Endometrial microvascular endothelial cells (primary cell): ENCODE results near the gene QDPR. TPM values are rescaled to one million over a fixed set of nuclear protein-coding genes. Genes with fewer than 3 reads are reported as not detected.

ENCODE experiments used
- in situ Hi-C: cut with HindIII; loops from 2 replicates; pipeline ENCODE4 v1.10.0; 2017; ENCODE audit warnings: low sequenced_read_pairs, low pct_unique_long_range_greater_than_20kb; ENCODE audit errors: inconsistent ontology term
- total RNA-seq: library from RNA; depleted of rRNA; stranded (reverse); fragments of >200 nt; gene quantifications from one replicate; pipeline ENCODE4 v1.2.3, GENCODE V29; 2015; ENCODE audit errors: inconsistent ontology term

The QDPR gene
- total RNA-seq, 1 donor from 2014 or later: 7.7 TPM

DNA sequence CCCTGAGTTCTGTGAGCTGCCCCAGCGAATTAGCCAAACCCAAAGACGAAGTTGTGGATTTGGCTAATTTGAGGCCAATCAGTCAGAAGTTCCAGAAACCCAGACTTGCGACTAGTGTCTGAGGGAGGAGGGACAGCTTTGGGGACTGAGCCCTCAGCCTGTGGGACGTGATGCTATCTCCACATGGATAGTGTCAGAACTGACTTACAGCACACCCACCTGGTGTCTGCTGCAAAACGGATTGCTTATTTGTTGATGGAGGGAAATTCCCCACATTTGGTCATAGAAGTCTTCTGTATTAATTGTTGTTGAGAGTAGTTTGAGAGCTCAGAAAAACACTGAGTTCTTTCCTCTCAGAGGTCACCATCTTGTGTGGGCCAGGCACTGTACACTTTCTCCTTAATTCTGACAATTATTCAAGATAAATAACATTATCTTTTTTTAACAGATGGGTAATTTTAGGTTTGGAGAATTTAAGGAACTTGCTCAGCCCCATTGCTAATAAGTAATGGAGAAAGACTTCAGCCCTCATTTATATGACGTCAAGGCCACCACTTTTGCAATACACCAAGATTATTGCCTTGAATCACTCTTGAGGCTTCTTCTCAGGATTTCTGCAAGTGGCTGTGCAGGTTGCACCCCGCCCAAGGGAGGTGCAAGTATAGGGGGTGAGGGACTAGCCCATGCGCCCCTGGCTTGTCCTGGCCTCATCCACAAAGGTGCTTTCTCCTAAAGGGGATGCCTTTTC, 19.8 kb upstream of the QDPR start:
- in situ Hi-C loops: no loop called here

DNA sequence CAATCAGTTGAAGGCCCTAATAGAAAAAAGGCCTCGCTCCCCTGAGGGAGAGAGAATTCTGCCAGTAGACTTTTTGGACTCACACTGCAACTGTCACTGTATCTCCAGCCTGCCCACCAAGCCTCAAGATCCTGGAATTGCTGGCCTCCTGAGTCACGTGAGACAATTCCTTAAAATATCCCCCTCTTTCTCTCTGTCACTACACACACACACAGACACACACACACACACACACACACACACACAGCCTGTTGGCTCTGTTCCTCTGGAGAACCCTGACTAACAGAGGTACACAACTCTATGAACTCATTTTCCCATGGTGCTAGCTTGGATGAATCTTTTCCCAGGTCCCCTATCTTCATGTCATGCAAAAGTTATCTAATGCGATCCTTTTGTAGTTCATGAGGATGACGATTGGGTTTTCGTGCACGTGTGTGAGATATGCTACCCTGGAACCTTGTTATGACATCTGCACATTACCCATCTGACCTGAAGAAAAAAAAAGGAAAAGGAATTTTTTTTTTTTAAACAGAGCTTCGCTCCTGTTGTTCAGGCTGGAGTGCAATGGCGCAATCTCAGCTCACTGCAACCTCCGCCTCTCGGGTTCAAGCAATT, 16.8 kb upstream of the QDPR start:
- in situ Hi-C loops: no loop called here

DNA sequence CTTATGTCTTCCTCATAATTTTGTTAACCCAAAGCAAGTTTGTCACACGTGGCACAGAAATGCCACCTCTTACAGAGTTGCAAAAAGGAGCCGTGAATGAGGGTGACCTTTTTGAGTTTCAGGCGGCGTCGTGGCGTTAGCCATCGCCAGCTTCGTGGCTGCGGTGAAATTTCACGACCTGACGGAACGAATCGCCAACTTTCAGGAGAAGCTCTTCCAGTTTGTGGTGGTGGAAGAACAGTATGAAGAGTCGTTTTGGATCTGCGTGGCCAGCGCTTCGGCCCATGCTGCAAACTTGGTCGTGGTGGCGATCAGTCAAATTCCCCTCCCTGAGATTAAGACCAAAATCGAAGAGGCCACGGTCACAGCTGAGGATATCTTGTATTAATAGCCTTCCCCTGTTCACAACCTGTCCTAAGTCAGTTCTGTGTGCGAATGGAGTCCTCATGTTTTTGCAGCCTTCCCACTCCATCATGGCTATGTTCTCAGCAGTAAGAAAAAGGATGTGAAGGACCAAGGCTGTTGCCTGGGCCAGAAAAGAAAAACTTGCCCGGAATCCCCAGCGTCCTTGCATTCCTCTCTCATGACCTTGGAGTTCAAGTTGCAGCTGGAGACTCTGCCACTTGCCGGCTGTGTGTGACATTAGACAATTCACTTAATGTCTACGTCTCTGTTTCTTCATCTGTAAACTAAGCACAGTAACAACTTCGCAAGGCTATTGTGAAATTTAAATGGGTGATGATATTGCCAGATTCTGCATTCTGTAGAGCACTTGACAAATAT, 15.0 kb upstream of the QDPR start:
- in situ Hi-C loops: no loop called here

DNA sequence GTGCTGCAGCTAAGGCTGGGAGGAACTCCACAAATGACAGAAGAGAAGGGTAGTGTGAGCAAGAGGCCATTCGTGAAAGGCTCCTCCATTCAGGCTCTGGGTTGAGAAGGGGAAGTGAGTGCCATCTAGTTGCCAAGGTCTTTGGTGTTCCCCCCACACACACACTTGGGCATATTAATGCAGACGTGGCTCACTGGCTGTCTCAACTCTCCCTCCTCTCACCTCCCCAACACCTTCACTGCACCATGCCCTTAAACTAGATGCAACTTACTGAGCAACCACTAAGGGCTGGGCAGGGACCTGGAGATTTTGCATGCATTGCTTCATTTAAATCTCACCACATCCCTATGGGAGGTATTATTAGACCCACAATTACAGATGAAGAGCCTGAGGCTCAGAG, 11.8 kb upstream of the QDPR start:
- in situ Hi-C loops: no loop called here

DNA sequence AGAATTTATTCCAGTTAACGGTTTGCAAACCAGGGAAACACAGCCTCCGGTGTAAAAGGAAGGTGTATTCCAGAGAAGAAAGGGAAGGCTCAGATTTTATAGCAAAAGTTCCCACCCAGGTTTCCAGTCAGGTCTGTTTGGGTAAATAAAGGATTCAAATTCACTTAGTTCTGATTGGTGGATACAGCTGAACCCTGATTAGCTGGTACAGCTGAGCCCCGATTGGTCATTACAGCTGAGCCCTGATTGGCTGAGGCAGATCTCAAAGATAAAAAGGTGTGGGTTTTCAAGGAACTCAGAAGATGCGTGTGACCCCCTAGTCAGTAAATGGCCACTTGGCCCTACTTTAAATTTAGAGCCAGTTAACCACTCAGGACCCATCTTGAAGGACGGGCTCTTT, 9.7 kb upstream of the QDPR start:
- in situ Hi-C loops: no loop called here

DNA sequence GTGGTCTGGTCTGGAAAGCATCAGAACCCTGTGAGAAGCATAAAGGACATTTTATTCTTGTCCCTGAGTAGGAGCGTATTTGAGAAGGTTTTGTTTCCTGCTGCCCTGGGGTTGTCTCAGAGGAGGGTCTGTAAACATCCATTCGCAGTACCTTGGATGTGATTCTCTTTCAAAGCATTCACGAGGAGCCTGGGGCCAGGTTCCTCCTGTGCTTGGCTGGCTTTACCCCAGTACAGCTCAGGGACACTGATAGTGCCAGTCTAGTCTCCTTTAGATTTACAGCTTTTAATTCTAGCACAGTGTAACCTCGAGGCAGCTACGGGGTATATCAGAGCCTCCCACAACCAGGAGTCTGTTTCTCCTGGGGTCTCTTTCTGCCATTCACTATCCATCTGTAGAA, 5.8 kb upstream of the QDPR start:
- in situ Hi-C loops: no loop called here

DNA sequence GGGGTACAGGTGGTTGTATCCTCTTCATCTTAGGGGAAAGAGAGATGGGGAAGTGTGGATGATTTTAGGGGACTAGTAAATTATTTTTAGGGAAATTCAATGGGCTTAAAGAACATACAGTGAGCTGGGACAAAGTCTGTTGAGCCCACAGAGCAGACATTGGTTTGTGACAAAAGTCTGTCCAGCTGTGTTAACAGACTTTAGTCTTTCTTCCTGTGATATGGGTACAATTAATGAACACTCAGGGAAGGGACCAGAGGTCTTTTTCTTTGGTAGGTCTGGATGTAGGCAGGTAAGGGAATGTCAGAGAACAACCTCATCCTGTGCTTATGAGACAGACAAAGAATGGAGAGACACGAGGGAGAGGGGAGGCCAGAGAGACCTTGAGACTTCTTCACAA, 5.1 kb upstream of the QDPR start:
- in situ Hi-C loops: no loop called here

DNA sequence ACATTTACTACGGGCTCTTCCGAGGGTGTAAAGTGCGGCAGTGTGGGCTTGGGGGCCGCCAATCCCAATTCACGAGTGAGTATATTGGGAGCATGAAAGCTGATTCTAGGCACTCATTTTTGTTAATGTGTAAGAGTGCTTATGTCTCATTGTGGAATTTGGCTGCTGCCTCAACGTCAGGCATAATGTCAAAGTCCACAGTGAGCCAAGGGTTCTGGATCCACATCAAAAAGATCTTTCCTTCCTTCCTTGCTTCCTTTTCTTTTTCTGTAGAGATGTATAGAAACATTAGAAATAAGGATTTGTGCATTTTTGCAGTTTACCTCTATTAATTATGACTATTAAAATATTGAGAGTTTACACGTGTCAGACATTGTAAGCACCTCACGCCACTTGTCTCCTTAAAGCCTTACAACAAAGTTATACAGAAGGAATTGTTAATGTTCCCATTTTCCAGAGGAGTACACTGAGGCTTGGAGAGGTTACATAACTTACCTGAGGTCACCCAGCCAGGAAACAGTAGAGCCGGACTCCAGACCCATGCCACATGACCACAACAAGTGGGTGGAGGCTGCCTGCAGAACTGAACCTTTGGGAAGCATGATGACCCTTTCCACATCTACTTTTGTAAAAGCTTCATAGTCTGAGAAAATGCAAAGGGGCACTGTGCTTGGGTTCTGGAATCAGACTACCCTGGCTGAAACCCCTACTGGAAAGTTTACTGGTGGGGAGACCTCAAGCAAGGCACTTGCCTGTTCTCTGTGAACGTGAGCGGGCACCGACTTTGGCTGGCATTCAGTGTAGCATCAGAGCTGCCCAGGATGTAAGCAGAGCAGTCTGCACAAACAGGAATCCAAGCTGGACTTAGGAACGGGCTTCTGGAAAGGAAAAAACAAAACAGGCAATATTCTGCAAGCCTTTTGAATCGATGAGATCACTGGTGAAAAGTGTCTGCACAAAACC, 3.8 kb upstream of the QDPR start:
- in situ Hi-C loops: no loop called here

DNA sequence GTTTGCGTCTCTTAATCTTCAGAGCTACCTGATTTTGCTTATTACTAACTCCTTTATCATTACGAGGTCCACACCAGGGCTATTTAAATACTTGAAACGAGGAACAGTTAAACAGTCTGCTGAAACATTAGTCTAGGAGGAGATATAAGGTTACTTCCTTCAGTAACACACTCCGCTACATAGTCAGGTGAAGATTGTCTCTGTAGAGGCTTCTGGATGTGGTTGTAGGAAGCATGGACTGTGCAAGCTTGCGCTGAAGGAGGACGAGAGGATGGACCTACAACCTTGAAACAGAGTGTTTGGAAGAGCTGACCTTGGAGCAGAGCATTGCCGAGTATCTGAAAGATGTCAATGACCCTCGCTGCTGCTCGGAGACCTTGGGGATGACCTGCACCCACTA, 3.0 kb upstream of the QDPR start, which contains the start of gene CLRN2:
Gene CLRN2 (plus strand): TSS at position 301 of the 400 bp plus-strand sequence. CDS start 102 bp downstream, outside the sequence.
- in situ Hi-C loops: no loop called here

DNA sequence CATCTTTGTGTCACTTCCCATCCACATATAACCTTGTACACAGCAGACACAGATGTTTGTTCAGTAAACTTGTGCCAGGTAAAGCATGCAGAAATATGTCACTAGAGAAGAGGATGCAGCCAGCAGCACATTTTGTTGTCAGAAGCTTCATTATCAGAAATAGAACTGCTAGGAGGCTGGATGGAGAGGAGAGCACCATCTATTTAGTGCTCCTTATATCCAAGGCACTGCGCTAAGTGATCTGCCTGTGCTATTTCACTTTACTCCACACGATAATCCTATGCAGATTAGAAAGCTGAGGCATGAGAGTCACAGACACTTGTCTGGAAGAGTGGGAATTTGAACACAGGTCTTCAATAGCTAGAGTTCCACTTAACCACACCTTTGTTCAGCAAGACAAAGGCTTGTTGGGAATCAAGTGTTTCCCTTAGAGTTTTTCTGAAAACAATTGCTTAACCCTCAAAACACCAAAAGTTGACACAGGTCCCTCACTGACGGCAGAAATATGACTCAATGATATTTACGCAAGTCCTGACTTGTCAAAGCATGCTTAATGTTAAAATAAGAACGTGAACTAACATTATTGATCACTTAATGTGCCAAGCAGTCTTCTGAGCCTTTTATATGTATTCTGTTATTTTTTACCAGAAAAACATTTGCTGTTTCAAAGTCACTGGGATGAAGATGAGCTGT, 1.2 kb upstream of the QDPR start:
- in situ Hi-C loops: no loop called here

DNA sequence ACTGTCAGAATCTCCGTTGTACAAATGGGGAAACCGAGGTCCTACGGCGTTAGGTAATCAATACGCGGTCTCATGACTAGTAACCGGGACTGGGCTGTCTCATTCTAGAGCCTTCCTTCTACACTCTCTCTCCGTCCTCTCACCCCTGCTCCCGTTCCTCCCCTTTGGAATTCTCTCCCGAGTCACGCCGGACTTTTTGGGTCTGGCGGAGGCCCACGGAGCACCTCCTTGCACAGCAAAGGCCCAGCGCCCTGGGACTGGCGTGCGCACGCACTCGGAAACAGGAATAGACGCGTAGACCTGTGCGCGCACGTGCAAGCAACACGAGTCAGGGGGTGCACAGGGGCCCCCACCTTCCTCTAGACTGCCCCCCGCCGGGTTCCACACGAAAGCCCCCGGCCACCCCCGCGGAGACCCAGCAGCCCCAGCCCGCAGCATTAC, 361 bp downstream of the QDPR start:
- in situ Hi-C loops: no loop called here

DNA sequence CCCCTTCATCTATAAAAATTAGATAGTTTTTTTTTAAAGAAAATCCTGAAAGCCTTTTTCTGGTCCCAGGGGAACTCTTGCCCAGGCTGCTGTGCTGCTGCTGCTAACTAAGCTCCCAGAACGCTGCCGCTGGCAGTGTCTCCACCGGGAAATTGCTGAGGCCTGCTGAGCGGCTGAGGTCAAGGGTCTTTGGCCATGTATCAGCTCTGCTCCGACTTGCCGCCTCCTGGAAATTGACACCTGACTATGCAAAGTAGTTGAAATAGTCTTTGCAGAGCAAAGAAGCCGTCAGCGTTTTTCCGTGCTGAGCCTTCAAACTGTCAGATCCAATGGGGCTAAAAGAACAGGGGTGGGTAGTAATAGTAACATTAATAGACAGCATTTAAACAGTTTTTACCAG, 839 bp downstream of the QDPR start:
- in situ Hi-C loops: no loop called here

DNA sequence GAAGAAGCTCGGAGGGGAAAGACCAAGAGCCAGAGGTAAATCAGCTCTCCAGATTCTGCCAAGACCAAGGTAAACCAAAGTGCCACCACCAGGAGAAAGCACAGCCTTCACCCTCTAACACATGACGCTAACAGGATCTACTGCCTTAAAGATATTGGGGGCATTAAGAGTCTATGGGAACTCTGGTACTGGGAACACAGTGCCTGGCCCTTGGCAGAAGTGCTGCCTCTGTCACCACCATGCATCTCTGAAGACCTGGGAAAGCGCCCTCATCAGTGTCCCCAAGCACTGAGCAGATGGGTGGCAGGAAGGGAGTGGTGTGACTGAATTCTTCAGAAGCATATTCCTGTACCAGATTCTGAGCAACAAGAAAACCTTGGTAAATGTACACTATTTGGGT, 1.3 kb downstream of the QDPR start:
- in situ Hi-C loops: no loop called here

DNA sequence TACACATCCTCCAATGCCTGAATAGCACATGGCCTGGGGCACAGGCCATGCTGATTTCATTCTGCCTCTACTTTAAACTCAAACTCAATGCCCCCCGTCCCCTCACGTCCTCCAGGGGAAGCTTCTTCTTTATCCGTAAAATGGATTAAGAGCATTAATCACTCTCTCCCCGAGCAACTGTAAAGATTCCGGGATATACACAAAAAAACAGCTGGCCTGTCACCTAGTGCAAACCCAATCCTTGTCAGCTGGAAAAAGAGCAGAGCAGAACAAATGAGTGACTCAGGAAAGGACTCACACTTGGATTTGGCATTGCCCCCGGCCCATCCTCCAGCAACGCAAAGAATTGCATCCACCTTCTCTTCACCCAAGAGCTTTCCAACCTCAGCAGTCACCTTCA, 7.8 kb downstream of the QDPR start:
- in situ Hi-C loops: no loop called here

DNA sequence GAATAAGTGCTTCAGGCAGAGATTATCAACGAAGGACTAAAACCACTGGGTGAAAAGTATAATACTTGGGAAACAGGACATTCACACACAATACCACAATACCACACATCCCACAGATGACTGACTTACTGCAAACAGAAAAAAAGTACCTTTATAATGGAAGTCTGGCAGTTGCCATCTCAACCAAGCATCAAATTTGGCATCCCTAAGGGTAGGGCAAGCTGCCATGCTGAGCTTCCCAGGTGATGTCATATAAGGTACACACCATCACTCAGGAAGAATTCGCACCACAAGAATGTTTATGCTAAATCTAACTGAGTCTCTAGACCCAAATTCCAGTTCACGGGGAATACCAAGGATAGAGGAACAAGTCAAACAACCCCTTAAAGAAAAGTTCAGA, 9.1 kb downstream of the QDPR start:
- in situ Hi-C loops: no loop called here

DNA sequence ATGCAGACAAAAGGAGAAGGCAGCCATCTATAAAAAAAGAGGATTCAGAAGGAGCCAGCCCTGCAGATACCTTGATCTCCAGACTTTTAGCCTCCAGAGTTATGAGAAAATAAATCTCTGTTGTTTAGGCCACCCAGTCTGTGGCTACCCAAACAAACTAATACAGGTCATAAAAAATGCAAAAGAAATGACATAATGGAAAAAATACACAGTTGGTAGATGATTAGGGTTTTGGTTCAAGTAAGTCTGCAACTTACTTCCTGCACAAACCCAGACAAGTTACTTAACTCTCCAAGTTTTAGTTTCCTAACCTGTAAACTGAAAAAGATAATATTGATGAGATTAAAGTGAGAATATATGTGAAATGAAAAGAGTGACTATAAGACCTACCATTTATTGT, 11.3 kb downstream of the QDPR start:
- in situ Hi-C loops: no loop called here

DNA sequence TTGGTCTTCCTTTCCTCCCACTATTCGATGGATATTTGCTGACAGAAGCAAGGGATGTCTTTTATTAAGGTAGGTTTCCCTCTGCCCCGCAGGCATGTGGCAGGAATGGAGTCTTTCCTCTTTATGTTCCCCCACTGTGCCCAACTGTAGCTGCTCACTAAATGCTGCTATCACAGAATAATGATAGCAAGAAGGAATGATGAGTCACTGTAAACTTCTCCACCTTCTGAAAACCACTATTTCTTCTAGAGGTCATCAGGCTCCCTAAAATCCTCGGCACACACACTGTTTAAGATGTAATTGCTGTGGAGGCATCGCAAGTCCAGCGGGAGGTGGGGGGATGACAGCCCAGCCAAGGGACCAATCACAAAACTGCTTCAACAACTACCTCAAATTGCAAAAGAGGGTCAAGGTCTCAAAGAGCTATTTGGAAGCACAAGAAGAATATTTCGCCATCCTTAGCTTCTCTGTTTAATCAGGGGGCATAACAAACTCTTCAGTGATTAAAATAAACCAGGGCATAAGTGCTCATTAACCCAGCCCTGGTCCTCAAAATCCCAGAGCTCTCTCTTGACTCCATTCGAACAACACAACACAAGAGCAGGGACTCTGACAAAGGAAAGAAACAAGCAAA, 13.9 kb downstream of the QDPR start:
- in situ Hi-C loops: no loop called here
